Suppressor macrophage (primary cell): ENCODE results near the gene CITED4.

Experiments used
- DNase-seq, 4 experiments: peaks; one replicate each; pipeline ENCODE4 v3.0.0-alpha.2; 2020 to 2022

The CITED4 gene

GRCh38 chr1:40833979-40834378, 28.2 kb downstream of the CITED4 start:
- no peak for DNase-seq

- DNase-seq = no peak
Measured at GRCh38 chr1:40831001-40831732, 31.0 kb downstream of the CITED4 start.

GRCh38 chr1:40830419-40830943, 31.7 kb downstream of the CITED4 start:
- no peak for DNase-seq

- DNase-seq = no peak
Measured at GRCh38 chr1:40829631-40830245, 32.4 kb downstream of the CITED4 start.

- no peak for DNase-seq
Measured at GRCh38 chr1:40825996-40826395, 36.2 kb downstream of the CITED4 start.

GRCh38 chr1:40825435-40825788, 36.8 kb downstream of the CITED4 start:
- DNase-seq = peak in 3 of 4 experiments; percentile 27 to 37 (median 29)

GRCh38 chr1:40824591-40825434, 37.4 kb downstream of the CITED4 start:
- no peak for DNase-seq

GRCh38 chr1:40823983-40824382, 38.2 kb downstream of the CITED4 start:
- DNase-seq = no peak

- DNase-seq = no peak
Measured at GRCh38 chr1:40823345-40823744, 38.8 kb downstream of the CITED4 start.

- DNase-seq = no peak
Measured at GRCh38 chr1:40822890-40823289, 39.3 kb downstream of the CITED4 start.

GRCh38 chr1:40820911-40821693, 41.1 kb downstream of the CITED4 start:
- no peak for DNase-seq

- DNase-seq = peak in 1 of 4 experiments; percentile 27
Measured at GRCh38 chr1:40820251-40820797, 41.8 kb downstream of the CITED4 start.

GRCh38 chr1:40819101-40819500, 43.1 kb downstream of the CITED4 start:
- DNase-seq = no peak

GRCh38 chr1:40818264-40818961, 43.8 kb downstream of the CITED4 start:
- DNase-seq = peak; percentile 16 to 63 (median 37)

GRCh38 chr1:40817791-40818263, 44.3 kb downstream of the CITED4 start:
- DNase-seq = peak in 2 of 4 experiments; percentile 22 to 31

GRCh38 chr1:40815420-40815819, 46.7 kb downstream of the CITED4 start:
- no peak for DNase-seq
